Stimulated activated effector memory CD8-positive, alpha-beta T cell treated with anti-CD3 and anti-CD28 coated beads, Interleukin-12 subunit alpha, Interleukin-12 subunit beta, amount 100 ng/mL, for 72 hours (primary cell): ENCODE data around the gene ASZ1.
"Not testable (repeated sequence)": the region's sequence is repeated elsewhere in the genome, so short reads cannot be mapped to it uniquely, and the experiment has no call there.

Experiments
- ATAC-seq: fragments of 150-1000 bp; cut with Tn5 transposase; 2 replicates; pipeline ENCODE4 v1.10.0; 2021
- DNase-seq, 2 donors: peaks; one replicate each; pipeline ENCODE4 v3.0.0; 2021 to 2022; ENCODE audit warnings: low spot score in 2 of 2
- H3K27ac Mint-ChIP-seq: one replicate; pipeline ENCODE4 v1.8.0; 2022; ENCODE audit warnings: mild to moderate bottlenecking, mixed read lengths
- H3K36me3 Mint-ChIP-seq: one replicate; pipeline ENCODE4 v1.8.0; 2022; ENCODE audit warnings: mild to moderate bottlenecking, mixed read lengths
- H3K4me1 Mint-ChIP-seq: one replicate; pipeline ENCODE4 v1.8.0; 2022; ENCODE audit warnings: mixed read lengths
- H3K4me3 Mint-ChIP-seq: one replicate; pipeline ENCODE4 v1.8.0; 2022; ENCODE audit warnings: mild to moderate bottlenecking, mixed read lengths
- H3K9me3 Mint-ChIP-seq: one replicate; pipeline ENCODE4 v1.8.0; 2022; ENCODE audit warnings: mixed read lengths

ASZ1 gene

DNA sequence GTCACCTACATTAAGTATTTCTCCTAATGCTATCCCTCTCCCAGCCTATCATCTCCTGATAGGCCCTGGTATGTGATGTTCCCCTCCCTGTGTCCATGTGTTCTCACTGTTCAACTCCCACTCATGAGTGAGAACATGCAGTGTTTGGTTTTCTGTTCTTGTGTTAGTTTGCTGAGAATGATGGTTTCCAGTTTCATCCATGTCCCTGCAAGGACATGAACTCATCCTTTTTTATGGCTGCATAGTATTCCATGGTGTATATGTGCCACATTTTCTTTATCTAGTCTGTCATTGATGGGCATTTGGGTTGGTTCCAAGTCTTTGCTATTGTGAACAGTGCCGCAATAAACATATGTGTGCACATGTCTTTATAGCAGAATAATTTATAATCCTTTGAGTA is 12.7 kb downstream of the ASZ1 start:
- not testable (repeated sequence) for H3K27ac Mint-ChIP-seq, H3K9me3 Mint-ChIP-seq, H3K36me3 Mint-ChIP-seq, H3K4me1 Mint-ChIP-seq, ATAC-seq, DNase-seq, H3K4me3 Mint-ChIP-seq

DNA sequence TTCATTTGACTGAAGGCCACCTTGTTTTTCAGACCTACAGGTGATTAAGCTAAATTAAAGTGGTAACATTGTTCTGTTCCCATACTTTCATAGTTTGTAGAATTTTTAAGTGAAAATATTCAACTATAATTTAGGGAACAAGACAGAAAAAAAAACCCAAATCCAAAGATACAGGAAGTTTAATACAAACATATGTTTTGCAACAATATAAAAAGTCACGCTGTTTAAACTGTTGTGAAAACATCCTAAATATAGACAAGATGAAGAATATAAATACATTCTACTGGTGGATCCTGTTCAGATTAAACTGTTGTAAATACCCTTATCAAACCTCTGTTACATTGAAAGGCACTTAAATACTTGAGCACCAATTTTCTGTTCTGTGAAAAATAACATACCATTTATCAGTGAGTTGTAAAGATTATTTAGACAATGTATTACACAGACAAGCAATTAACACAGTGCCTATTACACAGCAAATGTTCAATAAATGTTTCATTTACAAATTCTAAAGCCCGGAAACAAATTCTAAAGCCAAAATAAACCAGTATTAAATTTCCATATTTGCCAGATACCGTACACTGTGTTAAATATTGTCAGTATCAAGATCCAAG is 14.2 kb downstream of the ASZ1 start:
- no peaks in the 10 kb centered on the region for H3K9me3 Mint-ChIP-seq
- H3K4me1 Mint-ChIP-seq, result no peaks in the 10 kb centered on the region
- no peak overlapping the region for H3K4me3 Mint-ChIP-seq
- DNase-seq, result no peak
- H3K27ac Mint-ChIP-seq, result no peak overlapping the region
- no peaks in the 10 kb centered on the region for H3K36me3 Mint-ChIP-seq
- ATAC-seq, result no peak

DNA sequence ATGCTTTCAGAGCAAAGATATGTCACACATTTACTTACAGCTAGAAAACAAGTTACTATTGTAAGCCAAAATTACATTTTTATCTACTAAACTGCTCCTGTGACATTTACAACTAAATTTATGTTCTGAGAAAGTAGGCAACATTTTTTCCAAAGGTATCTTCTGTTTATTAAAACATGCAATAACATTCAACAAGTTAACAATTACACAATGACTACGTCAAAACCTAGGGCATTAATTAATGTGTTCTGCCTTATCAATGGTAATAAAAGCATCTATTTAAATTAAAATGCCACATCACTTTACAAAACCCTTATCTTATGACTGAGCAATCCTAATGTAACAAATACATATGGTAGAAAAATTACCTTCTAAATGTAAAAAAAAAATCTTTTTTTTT is 14.9 kb downstream of the ASZ1 start:
- no peaks in the 10 kb centered on the region for H3K4me1 Mint-ChIP-seq
- ATAC-seq, result no peak
- no peaks in the 10 kb centered on the region for H3K9me3 Mint-ChIP-seq
- H3K36me3 Mint-ChIP-seq, result no peaks in the 10 kb centered on the region
- H3K27ac Mint-ChIP-seq, result no peak overlapping the region
- no peak overlapping the region for H3K4me3 Mint-ChIP-seq
- DNase-seq, result no peak

DNA sequence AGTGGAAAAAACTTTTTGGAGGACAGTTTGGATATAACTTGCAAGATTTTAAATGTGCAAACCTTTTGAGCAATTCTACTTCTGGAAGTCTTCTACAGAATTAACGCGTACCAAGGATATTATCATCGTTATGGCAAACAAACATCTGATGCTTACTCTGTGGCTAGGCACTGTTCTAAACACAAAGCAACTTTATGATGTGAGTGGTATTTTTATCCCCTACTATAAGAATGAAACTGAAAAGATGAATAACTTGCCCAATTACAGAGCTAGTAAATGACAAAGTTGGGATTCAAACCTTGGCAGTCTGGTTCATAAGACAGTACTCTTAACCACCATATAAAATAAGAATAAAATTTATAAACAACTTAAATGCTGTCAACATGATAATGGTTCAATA is 15.8 kb downstream of the ASZ1 start:
- ATAC-seq (no peak), DNase-seq (no peak)
- Mint-ChIP-seq H3K36me3 (no peaks in the 10 kb centered on the region), H3K9me3 (no peaks in the 10 kb centered on the region), H3K4me1 (no peaks in the 10 kb centered on the region), H3K27ac (no peak overlapping the region), H3K4me3 (no peak overlapping the region)

DNA sequence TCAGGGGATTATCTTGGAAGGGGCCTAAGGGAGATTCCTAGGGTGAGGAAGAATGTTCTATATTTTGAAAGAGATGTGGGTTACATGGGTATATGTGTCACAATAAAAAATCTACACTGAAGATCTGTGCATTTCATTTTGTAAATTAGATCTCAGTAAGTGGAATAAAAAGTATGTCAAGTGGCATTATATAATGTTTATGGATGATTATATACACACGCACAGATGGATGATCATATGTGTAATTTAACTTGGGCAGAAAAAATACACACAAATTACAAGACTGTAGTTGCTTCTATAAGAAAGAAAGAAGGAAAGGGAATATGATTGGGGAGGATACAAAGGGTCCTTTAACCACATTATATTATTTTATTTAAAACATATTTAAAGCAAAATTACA is 18.5 kb downstream of the ASZ1 start:
- DNase-seq (no peak), ATAC-seq (no peak)
- H3K27ac Mint-ChIP-seq, result no peak overlapping the region
- H3K36me3 Mint-ChIP-seq, result no peaks in the 10 kb centered on the region
- H3K4me3 Mint-ChIP-seq, result no peak overlapping the region
- no peaks in the 10 kb centered on the region for H3K4me1 Mint-ChIP-seq
- H3K9me3 Mint-ChIP-seq, result no peaks in the 10 kb centered on the region

DNA sequence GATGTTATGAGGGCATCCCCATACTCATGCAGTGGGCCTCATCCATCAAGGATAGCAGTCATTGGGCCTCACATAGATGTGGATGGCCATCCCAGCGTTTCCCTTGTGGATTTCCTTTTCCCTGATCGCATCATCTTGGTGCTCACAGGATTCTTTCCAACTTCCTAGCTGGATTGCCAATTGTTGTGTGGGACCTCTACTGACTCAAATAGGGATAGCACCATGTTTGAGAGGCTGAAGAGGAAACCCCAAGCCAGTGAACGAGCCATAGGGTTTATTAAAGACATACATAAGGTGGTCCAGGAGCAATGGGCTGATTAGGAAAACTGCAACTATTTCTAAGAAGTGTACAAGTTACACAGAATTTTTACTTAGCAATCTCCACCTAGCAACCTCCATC is 21.8 kb downstream of the ASZ1 start:
- peaks cover 3% of the 10 kb centered on the region for H3K9me3 Mint-ChIP-seq
- DNase-seq (no peak), ATAC-seq (no peak)
- H3K4me3 Mint-ChIP-seq, result no peak overlapping the region
- H3K27ac Mint-ChIP-seq, result no peak overlapping the region
- H3K36me3 Mint-ChIP-seq, result no peaks in the 10 kb centered on the region
- H3K4me1 Mint-ChIP-seq, result no peaks in the 10 kb centered on the region

DNA sequence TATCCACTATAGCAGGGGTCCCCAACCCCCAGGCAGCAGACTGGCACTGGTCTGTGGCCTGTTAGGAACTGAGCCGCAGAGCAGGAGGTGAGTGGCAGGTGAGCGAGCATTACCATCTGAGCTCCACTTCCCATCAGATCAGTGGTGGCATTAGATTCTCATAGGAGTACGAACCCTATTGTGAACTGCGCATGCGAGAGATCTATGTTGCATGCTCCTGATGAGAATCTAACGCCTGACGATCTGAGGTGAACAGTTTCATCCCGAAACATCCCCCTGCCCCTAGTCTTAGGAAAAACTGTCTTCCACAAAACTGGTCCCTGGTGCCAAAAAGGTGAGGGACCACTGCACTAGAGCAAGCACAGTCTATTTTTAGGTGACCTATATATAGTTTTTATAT is 23.6 kb downstream of the ASZ1 start:
- H3K9me3 Mint-ChIP-seq, result peaks cover 3% of the 10 kb centered on the region
- no peak overlapping the region for H3K27ac Mint-ChIP-seq
- ATAC-seq, result no peak
- H3K4me3 Mint-ChIP-seq, result no peak overlapping the region
- H3K36me3 Mint-ChIP-seq, result no peaks in the 10 kb centered on the region
- no peak for DNase-seq
- no peaks in the 10 kb centered on the region for H3K4me1 Mint-ChIP-seq

DNA sequence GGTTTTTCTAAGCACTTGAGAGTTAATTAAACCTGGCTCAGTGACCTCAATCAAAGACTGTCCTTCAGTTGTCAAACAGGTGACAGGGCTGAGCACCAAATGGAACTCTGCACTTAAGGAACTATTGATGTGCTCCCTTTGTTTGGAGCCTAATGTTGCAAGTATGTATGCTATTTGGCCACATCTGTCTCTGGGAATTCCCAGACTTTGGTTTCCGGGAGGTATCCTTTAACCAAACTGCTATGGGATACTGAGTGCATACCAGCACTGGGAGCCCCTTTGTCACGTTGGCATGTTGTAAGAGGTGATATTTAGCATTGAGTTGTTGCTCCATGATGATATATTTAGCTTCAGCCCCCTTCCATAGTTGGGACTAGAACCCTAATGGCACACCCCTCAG is 25.2 kb downstream of the ASZ1 start:
- peak; percentile 6 for ATAC-seq
- peaks cover 3% of the 10 kb centered on the region for H3K9me3 Mint-ChIP-seq

DNA sequence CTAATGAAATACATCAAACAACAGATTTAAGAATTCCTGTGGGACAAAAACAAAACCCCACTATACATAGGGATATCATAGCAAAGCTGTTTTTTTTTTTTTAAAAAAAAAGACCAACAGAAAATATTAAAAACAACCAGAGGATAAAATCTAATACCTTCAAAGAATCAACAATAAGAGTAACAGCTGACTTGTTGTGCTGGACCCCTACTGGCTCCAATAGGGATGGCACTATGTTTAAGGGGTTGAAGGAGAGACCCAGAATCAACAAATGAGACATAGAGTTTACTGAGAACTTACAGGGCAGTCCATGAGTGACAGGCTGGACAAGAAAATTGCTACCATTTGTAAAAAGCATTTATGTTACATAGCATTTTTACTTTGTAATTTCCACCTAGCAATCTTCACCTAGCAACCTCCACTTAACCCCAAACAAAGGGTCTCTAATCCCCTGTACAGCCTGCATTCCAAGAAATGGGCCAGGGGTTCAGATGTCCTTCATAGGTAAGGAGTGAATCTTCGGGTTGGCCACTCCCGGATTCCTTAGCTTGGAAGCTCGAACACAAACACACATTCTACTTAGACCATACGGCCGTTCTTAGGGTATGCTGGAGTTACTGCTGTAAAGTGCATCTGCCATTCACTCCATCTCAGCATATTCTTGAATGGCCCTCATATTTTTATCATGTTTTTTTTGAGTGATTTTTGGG is 25.8 kb downstream of the ASZ1 start:
- Mint-ChIP-seq H3K4me3 (no peak overlapping the region), H3K27ac (no peak overlapping the region), H3K4me1 (no peaks in the 10 kb centered on the region), H3K36me3 (no peaks in the 10 kb centered on the region), H3K9me3 (peaks cover 3% of the 10 kb centered on the region)
- DNase-seq, result no peak
- ATAC-seq, result no peak

More for the DNA sequence above, 25.2 kb downstream of the ASZ1 start:
- Mint-ChIP-seq H3K36me3 (no peaks in the 10 kb centered on the region), H3K4me3 (no peak overlapping the region), H3K4me1 (no peaks in the 10 kb centered on the region), H3K27ac (no peak overlapping the region)
- DNase-seq, result no peak

DNA sequence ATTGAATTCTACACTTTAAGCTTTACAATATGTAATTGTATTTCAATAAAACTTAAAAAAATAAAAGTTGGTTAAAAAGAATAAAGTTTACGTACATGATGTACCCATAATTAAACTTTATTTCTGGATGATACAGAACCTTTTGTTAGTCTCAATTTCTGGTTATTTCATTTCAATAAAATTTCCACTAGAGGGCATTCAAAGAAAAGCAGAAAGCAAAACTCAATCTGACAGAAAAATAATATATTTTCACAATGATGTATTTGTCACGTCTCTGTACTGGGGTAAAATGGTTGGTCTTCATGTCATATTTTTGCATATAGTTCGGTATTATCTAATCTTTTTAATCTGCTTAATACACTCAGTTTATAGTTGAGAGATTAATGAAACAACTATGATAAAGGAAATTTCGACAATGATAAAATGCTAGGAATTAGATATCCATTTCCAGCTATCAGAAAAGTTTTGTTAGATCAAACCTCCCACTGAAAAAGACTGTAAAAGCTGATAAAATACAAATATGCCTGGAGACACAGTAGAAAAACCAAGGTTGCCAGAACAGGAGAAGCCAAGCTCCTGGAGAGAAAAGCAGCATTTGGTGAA is 27.4 kb downstream of the ASZ1 start:
- peaks cover 3% of the 10 kb centered on the region for H3K9me3 Mint-ChIP-seq
- no peak overlapping the region for H3K4me3 Mint-ChIP-seq
- no peak for ATAC-seq
- no peaks in the 10 kb centered on the region for H3K4me1 Mint-ChIP-seq
- no peak overlapping the region for H3K27ac Mint-ChIP-seq
- DNase-seq, result no peak
- no peaks in the 10 kb centered on the region for H3K36me3 Mint-ChIP-seq

DNA sequence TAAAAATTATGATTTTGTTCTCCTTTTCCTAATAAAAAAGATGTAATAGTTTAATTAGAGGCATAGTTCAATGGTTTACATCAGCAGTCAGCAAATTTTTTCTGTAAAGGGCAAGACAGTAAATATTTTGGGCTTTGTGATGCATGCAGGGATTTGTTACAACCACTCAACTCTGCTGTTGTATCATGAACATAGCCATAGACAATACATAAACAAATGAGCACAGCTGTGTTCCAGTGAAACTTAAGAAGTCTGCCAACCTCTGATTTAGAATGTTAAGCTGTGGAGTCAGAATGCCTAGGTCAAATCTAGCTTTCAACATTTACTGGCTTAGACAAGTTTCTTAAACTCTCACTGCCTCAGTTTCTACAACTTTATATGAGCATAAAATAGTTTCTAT is 31.6 kb downstream of the ASZ1 start:
- Mint-ChIP-seq H3K4me1 (no peaks in the 10 kb centered on the region), H3K27ac (no peak overlapping the region), H3K9me3 (peaks cover 8% of the 10 kb centered on the region), H3K4me3 (no peak overlapping the region), H3K36me3 (no peaks in the 10 kb centered on the region)
- ATAC-seq (no peak), DNase-seq (no peak)

DNA sequence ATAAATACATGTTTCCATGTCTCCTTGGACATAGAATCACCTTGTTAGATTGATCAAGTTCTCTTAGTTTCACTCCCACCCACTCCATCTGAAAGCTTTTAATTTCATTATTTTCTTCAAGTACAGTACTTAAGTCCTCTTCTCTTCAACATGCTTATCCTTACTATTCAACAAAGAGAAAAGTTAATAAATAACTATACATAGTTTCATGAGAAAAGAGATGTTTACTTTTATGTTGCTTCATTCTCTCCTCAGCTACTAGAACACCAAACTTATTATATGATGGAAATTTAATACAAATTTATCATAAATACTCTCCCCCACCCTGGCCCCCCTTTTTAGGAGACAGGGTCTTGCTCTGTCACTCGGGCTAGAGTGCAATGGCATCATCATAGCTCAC is 33.5 kb downstream of the ASZ1 start:
- DNase-seq, result no peak
- Mint-ChIP-seq H3K4me3 (no peak overlapping the region), H3K4me1 (no peaks in the 10 kb centered on the region), H3K9me3 (peaks cover 15% of the 10 kb centered on the region), H3K36me3 (no peaks in the 10 kb centered on the region), H3K27ac (no peak overlapping the region)
- no peak for ATAC-seq

DNA sequence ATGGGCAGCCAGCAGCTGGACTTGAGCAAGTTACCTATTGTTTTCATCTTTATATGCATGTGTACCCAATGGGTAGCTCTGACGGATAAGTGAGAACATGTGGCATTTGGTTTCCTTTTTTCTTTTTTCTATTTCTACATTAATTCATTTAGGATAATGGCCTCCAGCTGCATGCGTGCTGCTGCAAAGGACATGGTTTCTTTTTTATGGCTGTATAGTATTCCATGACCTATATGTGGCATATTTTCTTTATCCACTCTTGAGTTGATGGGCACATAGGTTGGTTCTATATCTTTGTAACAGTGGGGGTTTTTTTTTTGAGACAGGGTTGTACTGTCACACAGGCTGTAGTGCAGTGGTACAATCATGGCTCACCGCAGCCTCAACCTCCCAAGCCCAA is 37.4 kb downstream of the ASZ1 start:
- DNase-seq, result no peak
- ATAC-seq, result no peak
- Mint-ChIP-seq H3K4me1 (no peaks in the 10 kb centered on the region), H3K4me3 (no peak overlapping the region), H3K9me3 (peaks cover 25% of the 10 kb centered on the region), H3K36me3 (no peaks in the 10 kb centered on the region), H3K27ac (no peak overlapping the region)

DNA sequence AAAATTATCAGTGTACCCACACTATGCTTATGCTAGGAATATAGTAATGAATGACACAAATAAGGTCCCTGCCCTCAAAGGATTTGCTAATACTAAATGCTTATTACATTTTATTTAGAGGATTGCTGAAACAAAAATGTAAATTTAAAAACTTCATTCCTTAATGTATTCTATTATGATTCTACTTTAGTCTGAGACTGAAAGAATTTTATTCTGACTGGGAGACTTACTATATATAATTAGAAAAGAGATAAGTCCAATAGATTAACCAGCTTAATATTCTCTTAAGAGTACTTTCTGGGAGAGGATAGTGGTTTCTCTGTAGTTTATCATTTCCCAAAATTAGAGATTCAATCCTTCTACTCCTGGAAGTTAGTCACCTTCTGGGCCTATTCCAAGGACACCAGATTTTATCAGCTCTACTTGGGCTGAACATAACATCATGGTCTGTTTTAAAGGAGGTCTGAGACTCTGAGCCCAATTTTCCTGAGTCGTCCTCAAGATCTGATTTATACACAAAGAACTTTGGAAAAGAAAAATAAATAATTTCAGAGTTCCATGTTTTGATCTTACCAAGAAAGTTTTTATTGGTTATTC is 41.1 kb downstream of the ASZ1 start:
- DNase-seq, result no peak
- Mint-ChIP-seq H3K9me3 (peaks cover 20% of the 10 kb centered on the region), H3K4me3 (no peak overlapping the region)

DNA sequence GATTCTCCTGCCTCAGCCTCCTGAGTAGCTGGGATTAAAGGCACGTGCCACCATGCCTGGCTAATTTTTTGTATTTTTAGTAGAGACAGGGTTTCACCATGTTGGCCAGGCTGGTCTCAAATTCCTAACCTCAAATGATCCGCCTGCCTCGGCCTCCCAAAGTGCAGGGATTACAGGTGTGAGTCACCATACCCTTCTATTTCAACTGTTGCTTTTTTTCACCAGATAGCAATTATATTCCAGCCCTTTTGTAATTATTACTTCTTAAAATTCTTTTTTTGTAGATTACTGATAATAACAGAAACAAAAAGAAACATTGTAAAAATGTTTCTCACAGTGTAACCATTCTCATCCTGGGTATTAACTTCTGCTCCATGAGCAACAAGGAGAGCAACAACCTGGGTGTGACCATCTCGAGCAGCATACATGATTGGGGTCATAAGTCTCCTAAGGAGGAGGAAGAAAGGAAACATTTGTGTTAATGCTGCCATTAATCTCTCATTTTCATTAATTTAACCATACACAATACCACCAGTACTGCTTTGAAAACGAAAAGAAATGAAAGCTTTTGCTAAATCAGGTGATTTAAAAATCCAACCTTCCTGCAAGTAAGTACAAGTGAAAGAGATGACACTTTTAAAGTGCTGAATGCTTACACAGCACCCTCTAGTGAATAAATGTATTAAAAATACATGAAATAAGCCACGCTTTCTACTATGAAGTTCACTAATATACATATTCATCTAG is 41.8 kb downstream of the ASZ1 start:
- ATAC-seq, result no peak
- no peak overlapping the region for H3K4me3 Mint-ChIP-seq

More for the DNA sequence above, 41.1 kb downstream of the ASZ1 start:
- ATAC-seq, result no peak
- Mint-ChIP-seq H3K36me3 (no peaks in the 10 kb centered on the region), H3K4me1 (no peaks in the 10 kb centered on the region), H3K27ac (no peak overlapping the region)

More for the DNA sequence above, 41.8 kb downstream of the ASZ1 start:
- no peaks in the 10 kb centered on the region for H3K36me3 Mint-ChIP-seq
- H3K4me1 Mint-ChIP-seq, result no peaks in the 10 kb centered on the region
- no peak for DNase-seq
- peaks cover 17% of the 10 kb centered on the region for H3K9me3 Mint-ChIP-seq
- H3K27ac Mint-ChIP-seq, result no peak overlapping the region
